Caco-2 (cell line): ENCODE measurements around the gene SKAP2. TPM values are rescaled to one million over a fixed set of nuclear protein-coding genes. Genes with fewer than 3 reads are reported as not detected.

Experiments
- BruUV-seq: library from RNA; stranded (reverse); fragments of 400-500 nt; replicated peaks from 2 replicates; lab custom pipeline; 2021; lab: Mats Ljungman, UMichigan
- CTCF ChIA-PET: fragments of 300-600 bp; sonication (Branson Sonifier 250); formaldehyde crosslinking; loops from one replicate; lab custom pipeline; 2022; ENCODE audit warnings: antibody characterized with exemption; lab: Charles Lee
- POLR2A ChIA-PET: fragments of 300-600 bp; sonication (Branson Sonifier 250); formaldehyde crosslinking; loops from one replicate; lab custom pipeline; 2022; ENCODE audit warnings: antibody characterized with exemption; lab: Charles Lee
- DNase-seq, 2 experiments: peaks; one replicate each; pipeline versions ENCODE4 v3.0.0 to v3.0.0-alpha.2; 2020 to 2022
- H3K27me3 ChIP-seq: replicated peaks from 2 replicates; pipeline ENCODE4 v1.6.0; 2011; ENCODE audit warnings: low read length; ENCODE audit not compliant: control insufficient read depth, insufficient read depth
- H3K36me3 ChIP-seq: 2 replicates; pipeline ENCODE4 v1.5.1; 2011; ENCODE audit warnings: low read length; ENCODE audit not compliant: control insufficient read depth, insufficient read depth
- H3K4me1 ChIP-seq: fragments of 250-450 bp; sonication (Bioruptor Pico); 2 replicates; pipeline ENCODE4 v1.5.1; 2020; ENCODE audit warnings: mild to moderate bottlenecking
- H3K4me3 ChIP-seq: 2 replicates; pipeline ENCODE4 v1.5.1; 2011; ENCODE audit warnings: low read depth, mild to moderate bottlenecking, control low read depth, low read length
- H3K9me3 ChIP-seq: fragments of 250-450 bp; sonication (Bioruptor Pico); 2 replicates; pipeline ENCODE4 v1.5.1; 2020; ENCODE audit warnings: mild to moderate bottlenecking, moderate library complexity
- H3K27ac Mint-ChIP-seq: one replicate; pipeline ENCODE4 v1.8.0; 2022; ENCODE audit warnings: mixed read lengths; ENCODE audit not compliant: unreplicated experiment
- H3K27me3 Mint-ChIP-seq: one replicate; pipeline ENCODE4 v1.8.0; 2022; ENCODE audit warnings: mixed read lengths; ENCODE audit not compliant: insufficient read depth, unreplicated experiment
- H3K36me3 Mint-ChIP-seq: one replicate; pipeline ENCODE4 v1.8.0; 2022; ENCODE audit warnings: mild to moderate bottlenecking, mixed read lengths; ENCODE audit not compliant: insufficient read depth, unreplicated experiment
- H3K4me1 Mint-ChIP-seq: one replicate; pipeline ENCODE4 v1.8.0; 2022; ENCODE audit warnings: low read depth, mixed read lengths; ENCODE audit not compliant: unreplicated experiment
- H3K4me3 Mint-ChIP-seq: one replicate; pipeline ENCODE4 v1.8.0; 2022; ENCODE audit warnings: mild to moderate bottlenecking, moderate library complexity, mixed read lengths; ENCODE audit not compliant: unreplicated experiment
- H3K9me3 Mint-ChIP-seq: one replicate; pipeline ENCODE4 v1.8.0; 2022; ENCODE audit warnings: mixed read lengths; ENCODE audit not compliant: unreplicated experiment
- intact Hi-C: fragments of 100-400 bp; cut with micrococcal nuclease; formaldehyde crosslinking; loops from one replicate; pipeline ENCODE4 v1.10.0; 2022; ENCODE audit not compliant: unreplicated experiment
- total RNA-seq: library from RNA; stranded (reverse); gene quantifications from 2 replicates; pipeline ENCODE4 v1.2.3, GENCODE V29; 2022
- TF ChIP-seq, protein P1 (sequence below), 2 experiments: fragments of 200-600 bp in 1 of 2; IDR thresholded peaks; 1 replicate in 1 of 2; 2 replicates in 1 of 2; pipeline versions ENCODE4 v1.5.1 to v1.8.0; 2011 to 2022; ENCODE audit warnings: antibody characterized with exemption in 1 of 2, control low read depth in 1 of 2, inconsistent platforms in 1 of 2, low read depth in 1 of 2, low read length in 1 of 2, mild to moderate bottlenecking in 1 of 2, moderate library complexity in 1 of 2; ENCODE audit not compliant: insufficient read depth in 1 of 2, severe bottlenecking in 1 of 2, unreplicated experiment in 1 of 2

SKAP2 gene
- total RNA-seq, 1 experiment from 2014 or later: 36.2 TPM

DNA sequence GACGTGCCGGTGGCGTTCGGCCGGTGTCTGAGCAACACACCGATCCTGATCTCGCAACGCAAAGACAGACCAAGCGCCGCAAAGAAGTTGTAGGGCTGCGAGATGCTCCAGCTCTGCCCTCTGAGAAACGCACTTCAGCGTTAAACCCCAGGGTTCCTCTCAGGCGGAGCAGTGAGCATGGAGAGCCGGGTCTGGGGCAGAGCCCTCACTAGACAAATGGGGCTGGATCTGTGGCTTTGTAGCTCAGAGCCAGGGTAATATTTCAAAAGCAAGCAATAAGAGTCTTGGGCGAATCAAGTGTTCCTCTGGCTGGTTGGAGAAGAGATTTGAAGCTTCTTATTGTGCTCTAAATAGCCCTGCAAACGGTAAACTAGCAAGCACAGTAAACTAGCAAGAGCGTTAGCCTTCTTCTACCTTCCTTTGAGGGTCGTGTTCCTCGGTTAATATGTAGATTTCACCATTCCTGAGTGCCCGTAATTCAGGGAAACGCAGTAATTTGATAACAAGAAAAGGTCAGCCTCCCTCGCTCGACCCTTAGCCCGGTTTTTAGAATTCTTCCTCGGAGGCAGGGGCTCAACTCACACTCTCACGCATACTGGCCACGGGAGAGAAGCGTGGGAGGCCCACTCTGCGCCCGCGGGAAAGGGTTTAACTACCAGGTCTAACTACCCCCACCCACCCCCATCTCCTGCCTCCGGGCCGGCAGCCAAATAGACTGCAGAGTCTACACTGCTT, 6.7 kb downstream of the SKAP2 start:
- Histone ChIP-seq H3K4me1 (no peaks in the 10 kb centered on the region), H3K27me3 (no peaks in the 10 kb centered on the region), H3K36me3 (no peaks in the 10 kb centered on the region), H3K4me3 (no peak overlapping the region), H3K9me3 (no peaks in the 10 kb centered on the region)
- ChIA-PET CTCF (interaction anchor here (1.4 to 2.3 kb wide), 2 partner anchors 274 to 303 kb away, joined by 3 to 7 read pairs; no protein-coding TSS in a partner anchor), POLR2A (no interaction called here)
- H3K36me3 Mint-ChIP-seq: no peaks in the 10 kb centered on the region
- H3K27ac Mint-ChIP-seq: no peak overlapping the region
- no peak overlapping the region for H3K4me3 Mint-ChIP-seq
- intact Hi-C loops: no loop called here
- H3K27me3 Mint-ChIP-seq: no peaks in the 10 kb centered on the region
- no peak for DNase-seq
- TF ChIP-seq, protein P1, sequence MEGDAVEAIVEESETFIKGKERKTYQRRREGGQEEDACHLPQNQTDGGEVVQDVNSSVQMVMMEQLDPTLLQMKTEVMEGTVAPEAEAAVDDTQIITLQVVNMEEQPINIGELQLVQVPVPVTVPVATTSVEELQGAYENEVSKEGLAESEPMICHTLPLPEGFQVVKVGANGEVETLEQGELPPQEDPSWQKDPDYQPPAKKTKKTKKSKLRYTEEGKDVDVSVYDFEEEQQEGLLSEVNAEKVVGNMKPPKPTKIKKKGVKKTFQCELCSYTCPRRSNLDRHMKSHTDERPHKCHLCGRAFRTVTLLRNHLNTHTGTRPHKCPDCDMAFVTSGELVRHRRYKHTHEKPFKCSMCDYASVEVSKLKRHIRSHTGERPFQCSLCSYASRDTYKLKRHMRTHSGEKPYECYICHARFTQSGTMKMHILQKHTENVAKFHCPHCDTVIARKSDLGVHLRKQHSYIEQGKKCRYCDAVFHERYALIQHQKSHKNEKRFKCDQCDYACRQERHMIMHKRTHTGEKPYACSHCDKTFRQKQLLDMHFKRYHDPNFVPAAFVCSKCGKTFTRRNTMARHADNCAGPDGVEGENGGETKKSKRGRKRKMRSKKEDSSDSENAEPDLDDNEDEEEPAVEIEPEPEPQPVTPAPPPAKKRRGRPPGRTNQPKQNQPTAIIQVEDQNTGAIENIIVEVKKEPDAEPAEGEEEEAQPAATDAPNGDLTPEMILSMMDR (IDR thresholded peaks at IDR 0.05; ENCODE audit: insufficient read depth in 1 of 2, low read depth in 1 of 2, low read length in 1 of 2, severe bottlenecking in 1 of 2, unreplicated experiment in 1 of 2): no peak
- no peaks in the 10 kb centered on the region for H3K4me1 Mint-ChIP-seq
- BruUV-seq: no TSS peak
- no peaks in the 10 kb centered on the region for H3K9me3 Mint-ChIP-seq

DNA sequence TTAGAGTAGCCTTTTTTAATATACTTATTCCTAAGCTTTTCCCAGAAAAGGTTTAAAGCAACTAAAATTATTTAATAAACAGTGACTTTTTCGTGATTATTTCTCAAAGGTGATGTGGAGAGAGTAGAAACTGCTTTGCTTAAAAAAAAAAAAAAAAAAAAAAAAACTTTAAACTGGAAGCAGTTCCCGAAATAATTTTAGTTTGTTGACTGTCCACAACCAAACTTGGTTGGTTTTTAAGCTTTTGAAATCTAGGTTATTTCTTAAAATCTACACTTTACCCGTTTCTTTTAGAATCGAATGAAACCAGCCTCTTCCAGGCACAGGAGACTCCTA, 7.3 kb downstream of the SKAP2 start:
- CTCF ChIA-PET: interaction anchor here (0.7 to 2.3 kb wide), 3 partner anchors 79 to 304 kb away, joined by 3 to 7 read pairs (median 4); no protein-coding TSS in a partner anchor
- no peaks in the 10 kb centered on the region for H3K36me3 ChIP-seq
- H3K36me3 Mint-ChIP-seq: no peaks in the 10 kb centered on the region
- H3K27me3 Mint-ChIP-seq: no peaks in the 10 kb centered on the region
- H3K27me3 ChIP-seq: no peaks in the 10 kb centered on the region
- H3K4me3 ChIP-seq: no peak overlapping the region
- POLR2A ChIA-PET: no interaction called here
- TF ChIP-seq, protein P1 (IDR thresholded peaks at IDR 0.05; ENCODE audit: insufficient read depth in 1 of 2, low read depth in 1 of 2, low read length in 1 of 2, severe bottlenecking in 1 of 2, unreplicated experiment in 1 of 2): no peak
- no TSS peak for BruUV-seq
- H3K4me1 Mint-ChIP-seq: no peaks in the 10 kb centered on the region
- H3K4me1 ChIP-seq: no peaks in the 10 kb centered on the region
- DNase-seq: no peak
- intact Hi-C loops: no loop called here
- no peaks in the 10 kb centered on the region for H3K9me3 Mint-ChIP-seq
- H3K27ac Mint-ChIP-seq: no peak overlapping the region
- no peaks in the 10 kb centered on the region for H3K9me3 ChIP-seq
- no peak overlapping the region for H3K4me3 Mint-ChIP-seq

DNA sequence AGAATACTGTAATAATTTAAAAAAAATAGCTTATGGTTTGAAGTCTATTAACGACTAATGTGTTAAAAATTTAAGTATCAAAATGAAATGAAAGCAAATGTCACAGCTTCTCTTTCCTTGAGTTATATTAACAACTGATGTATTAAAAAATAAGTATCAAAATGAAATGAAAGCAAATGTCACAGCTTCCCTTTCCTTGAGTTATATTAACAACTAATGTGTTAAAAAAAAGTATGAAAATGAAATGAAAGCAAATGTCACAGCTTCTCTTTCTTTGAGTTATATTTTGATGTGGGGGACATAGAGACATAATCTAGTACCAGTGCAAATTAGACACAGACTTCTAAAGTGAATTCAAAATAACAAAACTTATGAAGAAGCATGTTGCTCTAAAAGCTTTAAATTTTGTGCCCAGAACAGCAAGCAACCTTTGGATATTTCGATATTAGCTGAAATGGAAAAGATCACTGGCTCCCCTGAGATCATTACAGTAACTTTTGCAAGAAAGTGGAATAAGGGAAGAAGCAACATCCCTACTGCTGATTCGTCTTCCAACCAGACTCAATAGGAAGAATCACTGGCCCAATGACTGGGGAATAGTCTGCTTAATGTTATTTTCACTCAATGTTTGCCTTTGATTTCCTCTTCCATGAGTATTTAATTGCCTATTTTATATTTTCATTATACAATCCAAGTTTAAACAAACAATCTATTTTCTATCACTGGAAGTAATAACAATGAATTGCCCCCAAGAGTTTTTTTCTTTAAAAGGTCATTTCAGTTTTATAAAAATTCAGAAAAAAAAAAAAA, 8.0 kb downstream of the SKAP2 start:
- H3K4me1 ChIP-seq: no peaks in the 10 kb centered on the region
- no peaks in the 10 kb centered on the region for H3K9me3 ChIP-seq
- H3K36me3 ChIP-seq: no peaks in the 10 kb centered on the region
- Mint-ChIP-seq H3K27ac (no peak overlapping the region), H3K4me1 (no peaks in the 10 kb centered on the region), H3K9me3 (no peaks in the 10 kb centered on the region), H3K4me3 (no peak overlapping the region), H3K36me3 (no peaks in the 10 kb centered on the region), H3K27me3 (no peaks in the 10 kb centered on the region)
- TF ChIP-seq, protein P1 (IDR thresholded peaks at IDR 0.05; ENCODE audit: insufficient read depth in 1 of 2, low read depth in 1 of 2, low read length in 1 of 2, severe bottlenecking in 1 of 2, unreplicated experiment in 1 of 2): no peak
- ChIA-PET CTCF (interaction anchor here (0.7 to 2.3 kb wide), 4 partner anchors 36 to 305 kb away, joined by 3 to 7 read pairs (median 4); no protein-coding TSS in a partner anchor), POLR2A (no interaction called here)
- intact Hi-C loops: no loop called here
- no peaks in the 10 kb centered on the region for H3K27me3 ChIP-seq
- no peak overlapping the region for H3K4me3 ChIP-seq
- no peak for DNase-seq
- no TSS peak for BruUV-seq
